ENCODE results near the gene PPP1R12C.

DNA sequence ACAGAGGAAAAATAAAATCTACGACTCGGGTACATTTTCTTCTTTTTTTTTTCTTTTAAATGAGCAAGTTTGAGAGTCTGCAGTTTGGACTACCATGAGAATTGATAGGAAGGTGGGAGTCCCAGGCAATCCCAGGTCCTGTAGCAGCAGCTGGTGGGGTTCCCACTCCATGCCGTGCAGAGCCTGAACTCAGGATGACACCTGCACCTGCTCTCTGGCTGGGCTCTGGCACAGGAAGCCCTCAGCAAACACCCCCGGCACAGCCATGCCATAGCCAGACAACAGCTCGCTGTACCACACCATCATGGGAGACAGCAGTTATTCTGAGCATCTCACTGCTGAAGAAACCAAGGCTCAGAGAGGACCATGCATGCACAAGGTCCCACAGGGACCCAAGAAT lies 73.2 kb downstream of the PPP1R12C start:
- TF ChIP-seq EZH2 (IDR thresholded peaks at IDR 0.05; ENCODE audit: insufficient read depth, poor library complexity, severe bottlenecking) (no peak), EZH2phosphoT487 (IDR thresholded peaks at IDR 0.05; ENCODE audit: insufficient read depth, low read depth) (no peak)

Data from GM23248 (cell line).